Stomach (tissue), 9 donors: ENCODE measurements around the gene RASGRP1. TPM values are rescaled to one million over a fixed set of nuclear protein-coding genes. Genes with fewer than 3 reads are reported as not detected.

Experiments
- DNase-seq, 2 donors: peaks; one replicate each; pipeline versions ENCODE4 v3.0.0 to v3.0.0-alpha.2; 2013 to 2019
- H3K27ac ChIP-seq, 5 donors: fragments of 200-600 bp in 4 of 5; sonication (generic) in 4 of 5; one replicate each; pipeline ENCODE4 v1.5.1; 2013 to 2019; ENCODE audit warnings: mild to moderate bottlenecking in 1 of 5, moderate library complexity in 1 of 5
- H3K27me3 ChIP-seq, 3 donors: fragments of 200-600 bp; sonication (generic); one replicate each; pipeline ENCODE4 v1.5.1; 2017 to 2019; ENCODE audit warnings: mixed run types in 1 of 3
- H3K36me3 ChIP-seq, 4 donors: fragments of 200-600 bp; sonication (generic); 1 replicate in 3 of 4; 2 replicates in 1 of 4; pipeline ENCODE4 v1.5.1; 2016 to 2019
- H3K4me1 ChIP-seq, 4 donors: fragments of 200-600 bp; sonication (generic); one replicate each; pipeline ENCODE4 v1.5.1; 2016 to 2019
- H3K4me3 ChIP-seq, 4 donors: fragments of 200-600 bp; sonication (generic) in 3 of 4; one replicate each; pipeline ENCODE4 v1.5.1; 2016 to 2019; ENCODE audit warnings: mild to moderate bottlenecking in 1 of 4
- H3K9me3 ChIP-seq, 4 donors: fragments of 200-600 bp; sonication (generic); one replicate each; pipeline ENCODE4 v1.5.1; 2016 to 2019
- EP300 ChIP-seq: sonication (generic); formaldehyde crosslinking; IDR thresholded peaks from one replicate; pipeline ENCODE4 v1.6.1; 2017; ENCODE audit warnings: antibody characterized with exemption
- POLR2A ChIP-seq, 4 donors: fragments of 450-650 bp; IDR thresholded peaks; one replicate each; pipeline ENCODE4 v1.6.1; 2016; ENCODE audit warnings: antibody characterized with exemption in 4 of 4, control low read depth in 2 of 4, mild to moderate bottlenecking in 1 of 4, moderate library complexity in 1 of 4
- POLR2AphosphoS5 ChIP-seq, 3 donors: sonication (generic); formaldehyde crosslinking; IDR thresholded peaks; one replicate each; pipeline ENCODE4 v1.6.1; 2016; ENCODE audit warnings: antibody characterized with exemption in 3 of 3
- WGBS, 5 donors: extraction: QIAGEN DNeasy Blood & Tissue Kit in 3 of 5; methylation state at CpG; one replicate each; pipeline versions ENCODE4 v1.1.5 to v1.1.7; 2013 to 2018; 5-methylcytosine and 5-hydroxymethylcytosine counted together
- intact Hi-C: fragments of 100-400 bp; cut with DNase I; formaldehyde crosslinking; loops from one replicate; pipeline ENCODE4 v1.15.1; 2023; ENCODE audit warnings: low total_unique reads
- polyA plus RNA-seq, 3 donors: library from polyadenylated mRNA; stranded (reverse); fragments of 200-250 nt; gene quantifications; one replicate each; pipeline ENCODE4 v1.2.3, GENCODE V29; 2013
- total RNA-seq, 5 donors: library from RNA; depleted of rRNA; stranded (reverse); fragments of >200 nt; gene quantifications; one replicate each; pipeline versions ENCODE4 v1.1.0 to v1.2.3, GENCODE V29; 2014 to 2016
- TF ChIP-seq, protein P1 (sequence below), 7 experiments: fragments of 450-650 bp in 4 of 7; fragments of 200-600 bp in 3 of 7; sonication (generic) in 3 of 7; IDR thresholded peaks; one replicate each; pipeline ENCODE4 v1.5.1; 2016 to 2019; ENCODE audit warnings: antibody characterized with exemption in 7 of 7, control low read depth in 2 of 7, mild to moderate bottlenecking in 1 of 7
- donor health status: healthy with polysubstance abuse.
- donor health status: Bipolar disorder and iron deficiency.
- donor health status: healthy.

The RASGRP1 gene
- total and polyA plus RNA-seq, 8 donors, result 0.29 to 12.3 (median 2.8) TPM

DNA sequence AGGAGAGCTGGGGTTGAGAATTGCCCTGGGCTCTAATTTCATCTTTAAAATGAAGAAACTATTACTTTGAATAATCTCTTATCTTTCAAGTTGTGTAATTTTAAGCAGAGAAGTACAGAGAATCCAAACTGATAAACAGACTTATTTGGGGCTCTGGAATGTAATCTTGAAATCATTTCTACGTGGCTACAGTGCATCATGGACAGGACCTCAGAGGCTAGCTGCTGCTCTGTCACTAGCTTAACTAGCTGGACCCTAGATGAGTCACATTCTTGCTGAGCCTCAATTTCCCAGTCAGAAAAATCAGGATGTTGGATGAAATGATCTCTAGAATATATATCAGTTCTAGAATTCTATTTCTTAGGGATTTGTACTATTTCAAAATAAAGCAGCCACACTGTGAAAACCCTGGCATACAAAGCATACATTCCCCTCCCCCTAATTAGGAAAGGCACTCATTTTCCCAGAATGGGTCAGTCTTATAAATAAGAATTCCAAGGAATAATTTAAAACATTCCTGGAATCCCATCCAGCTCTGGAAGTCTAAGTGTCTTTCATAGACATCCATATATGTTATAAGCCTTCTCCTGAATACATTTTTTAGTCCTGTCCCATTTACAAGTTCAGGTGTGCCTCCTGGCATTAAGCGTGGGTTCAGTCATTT, 47.2 kb downstream of the RASGRP1 start:
- peaks cover 0 to 17% (median 0%) of the 10 kb centered on the region in 3 donors for H3K27me3 ChIP-seq
- TF ChIP-seq POLR2A (IDR thresholded peaks at IDR 0.05) (no peak), POLR2AphosphoS5 (IDR thresholded peaks at IDR 0.05) (no peak), EP300 (no peak)
- TF ChIP-seq, protein P1, sequence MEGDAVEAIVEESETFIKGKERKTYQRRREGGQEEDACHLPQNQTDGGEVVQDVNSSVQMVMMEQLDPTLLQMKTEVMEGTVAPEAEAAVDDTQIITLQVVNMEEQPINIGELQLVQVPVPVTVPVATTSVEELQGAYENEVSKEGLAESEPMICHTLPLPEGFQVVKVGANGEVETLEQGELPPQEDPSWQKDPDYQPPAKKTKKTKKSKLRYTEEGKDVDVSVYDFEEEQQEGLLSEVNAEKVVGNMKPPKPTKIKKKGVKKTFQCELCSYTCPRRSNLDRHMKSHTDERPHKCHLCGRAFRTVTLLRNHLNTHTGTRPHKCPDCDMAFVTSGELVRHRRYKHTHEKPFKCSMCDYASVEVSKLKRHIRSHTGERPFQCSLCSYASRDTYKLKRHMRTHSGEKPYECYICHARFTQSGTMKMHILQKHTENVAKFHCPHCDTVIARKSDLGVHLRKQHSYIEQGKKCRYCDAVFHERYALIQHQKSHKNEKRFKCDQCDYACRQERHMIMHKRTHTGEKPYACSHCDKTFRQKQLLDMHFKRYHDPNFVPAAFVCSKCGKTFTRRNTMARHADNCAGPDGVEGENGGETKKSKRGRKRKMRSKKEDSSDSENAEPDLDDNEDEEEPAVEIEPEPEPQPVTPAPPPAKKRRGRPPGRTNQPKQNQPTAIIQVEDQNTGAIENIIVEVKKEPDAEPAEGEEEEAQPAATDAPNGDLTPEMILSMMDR (IDR thresholded peaks at IDR 0.05), result no peak
- no peak for DNase-seq
- intact Hi-C loops, result no loop called here
- 63 to 72% (median 70%) methylated on average over 2 of the region's 2 CpGs for WGBS, 5 donors
- H3K36me3 ChIP-seq, result no peaks in the 10 kb centered on the region
- H3K9me3 ChIP-seq, result no peaks in the 10 kb centered on the region
- no peaks in the 10 kb centered on the region for H3K4me1 ChIP-seq
- no peak overlapping the region for H3K4me3 ChIP-seq
- H3K27ac ChIP-seq, result no peak overlapping the region

DNA sequence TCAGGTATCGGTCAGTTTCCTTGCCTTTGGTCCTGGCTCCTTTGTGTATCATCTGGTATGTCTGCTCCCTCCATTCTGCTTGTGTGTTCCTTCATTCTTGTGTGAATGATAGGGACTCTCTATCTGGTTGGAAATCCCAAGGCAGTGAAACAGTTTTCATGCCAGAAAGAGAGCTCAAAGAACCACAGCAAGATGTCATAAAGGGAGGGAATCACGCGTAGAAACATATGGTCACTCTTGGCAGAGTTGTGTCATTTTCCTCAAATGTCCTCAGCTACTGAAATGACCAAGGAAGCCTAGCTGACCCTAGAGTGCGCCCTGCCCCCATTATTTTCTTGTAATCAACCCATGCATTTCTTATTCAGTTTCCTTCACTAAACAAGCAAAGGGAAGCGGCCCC, 48.0 kb downstream of the RASGRP1 start:
- peaks cover 0 to 24% (median 0%) of the 10 kb centered on the region in 3 donors for H3K27me3 ChIP-seq
- TF ChIP-seq EP300 (no peak), POLR2AphosphoS5 (IDR thresholded peaks at IDR 0.05) (no peak), POLR2A (IDR thresholded peaks at IDR 0.05) (no peak)
- TF ChIP-seq, protein P1 (IDR thresholded peaks at IDR 0.05), result no peak
- intact Hi-C loops, result no loop called here
- no peaks in the 10 kb centered on the region for H3K9me3 ChIP-seq
- no peaks in the 10 kb centered on the region for H3K4me1 ChIP-seq
- no peak overlapping the region for H3K4me3 ChIP-seq
- DNase-seq, result no peak
- H3K36me3 ChIP-seq, result no peaks in the 10 kb centered on the region
- no peak overlapping the region for H3K27ac ChIP-seq
- WGBS, 5 donors, result 81 to 91% (median 82%) methylated on average over 5 of the region's 5 CpGs

DNA sequence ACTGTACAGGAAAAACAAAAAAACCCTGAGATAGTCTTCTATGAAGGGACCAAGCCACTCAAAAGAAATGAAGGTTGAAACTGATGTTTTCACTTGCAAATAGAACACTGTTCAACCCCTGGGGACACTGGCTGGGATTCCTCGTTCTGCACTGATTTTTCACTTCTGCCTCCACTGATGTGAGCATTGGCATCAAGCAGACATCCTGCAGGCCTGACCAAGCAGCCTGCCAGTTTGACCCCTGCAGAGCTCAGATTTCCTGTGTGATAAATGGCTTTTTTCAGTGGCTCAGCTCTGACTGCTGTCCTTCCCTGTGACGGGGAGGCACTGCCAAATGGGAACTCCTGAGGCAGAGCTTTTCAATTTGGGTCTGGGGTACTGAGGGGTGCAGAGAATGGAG, 50.0 kb downstream of the RASGRP1 start:
- no peaks in the 10 kb centered on the region for H3K9me3 ChIP-seq
- peaks cover 0 to 29% (median 0%) of the 10 kb centered on the region in 3 donors for H3K27me3 ChIP-seq
- WGBS, 5 donors, result 60 to 70% (median 65%) methylated on average over 2 of the region's 2 CpGs
- H3K36me3 ChIP-seq, result no peaks in the 10 kb centered on the region
- no peak for DNase-seq
- intact Hi-C loops, result no loop called here
- TF ChIP-seq POLR2A (IDR thresholded peaks at IDR 0.05) (no peak), EP300 (no peak), POLR2AphosphoS5 (IDR thresholded peaks at IDR 0.05) (no peak)
- TF ChIP-seq, protein P1 (IDR thresholded peaks at IDR 0.05), result no peak
- no peak overlapping the region for H3K27ac ChIP-seq
- no peak overlapping the region for H3K4me3 ChIP-seq
- H3K4me1 ChIP-seq, result no peaks in the 10 kb centered on the region

DNA sequence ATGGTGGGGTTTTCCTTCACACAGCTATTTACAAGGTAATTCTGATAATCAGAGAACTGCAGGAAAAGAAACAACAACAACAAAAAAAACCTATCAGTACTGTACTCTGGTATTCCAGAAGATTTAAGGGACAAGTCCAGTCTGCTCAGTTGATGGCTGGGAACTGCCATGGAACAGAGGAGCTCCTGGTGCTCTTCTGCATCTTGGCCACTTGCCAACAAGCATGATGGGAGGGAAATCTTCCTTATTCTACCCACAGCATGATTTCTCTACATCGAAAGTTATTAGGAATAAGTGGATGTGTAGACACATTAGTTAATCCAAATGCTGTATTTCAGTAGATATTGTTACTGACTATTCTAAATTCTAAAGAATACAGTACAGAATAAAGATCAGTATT, 51.7 kb downstream of the RASGRP1 start:
- no peaks in the 10 kb centered on the region for H3K9me3 ChIP-seq
- H3K36me3 ChIP-seq, result no peaks in the 10 kb centered on the region
- intact Hi-C loops, result no loop called here
- 87 to 97% (median 91%) methylated on average over 1 of the region's 1 CpG for WGBS, 5 donors
- peaks cover 0 to 29% (median 0%) of the 10 kb centered on the region in 3 donors for H3K27me3 ChIP-seq
- TF ChIP-seq POLR2A (IDR thresholded peaks at IDR 0.05) (no peak), POLR2AphosphoS5 (IDR thresholded peaks at IDR 0.05) (no peak), EP300 (no peak)
- TF ChIP-seq, protein P1 (IDR thresholded peaks at IDR 0.05), result no peak
- DNase-seq, result no peak
- no peaks in the 10 kb centered on the region for H3K4me1 ChIP-seq
- no peak overlapping the region for H3K27ac ChIP-seq
- H3K4me3 ChIP-seq, result no peak overlapping the region
